Measurements from ENCODE around the gene PTPN7.

DNA sequence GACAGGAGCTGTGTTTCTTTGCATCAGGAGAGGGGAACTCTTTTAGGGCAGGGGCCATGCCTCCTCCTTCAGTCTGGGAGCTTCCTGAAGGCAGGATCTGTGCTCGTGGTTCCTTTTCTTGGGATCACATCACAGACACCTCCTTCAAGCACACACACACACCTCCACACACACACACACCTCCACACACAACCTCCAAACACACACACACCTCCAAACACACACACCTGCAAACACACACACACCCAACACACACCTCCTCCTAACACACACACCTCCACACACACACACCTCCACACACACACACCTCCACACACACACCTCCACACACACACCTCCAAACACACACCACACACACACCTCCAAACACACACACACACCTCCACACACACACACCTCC lies 43.7 kb upstream of the PTPN7 start:
- TF ChIP-seq TBP (CRISPR knock-in tag; IDR thresholded peaks at IDR 0.05) (no peak), ZNF17 (CRISPR knock-in tag; IDR thresholded peaks at IDR 0.05) (no peak), RFX3 (CRISPR knock-in tag; IDR thresholded peaks at IDR 0.05) (no peak), PBX3 (CRISPR knock-in tag; IDR thresholded peaks at IDR 0.05; ENCODE audit: borderline replicate concordance) (no peak), POLR2AphosphoS5 (IDR thresholded peaks at IDR 0.05; ENCODE audit: low read depth, low read length) (no peak), CHD2 (IDR thresholded peaks at IDR 0.05; ENCODE audit: low read depth, low read length) (no peak), ZNF24 (IDR thresholded peaks at IDR 0.05) (no peak), POLR2A (IDR thresholded peaks at IDR 0.05; ENCODE audit: insufficient read depth in 1 of 2, low read depth in 2 of 2, low read length in 2 of 2) (no peak), ZFP90 (CRISPR knock-in tag; IDR thresholded peaks at IDR 0.05; ENCODE audit: borderline replicate concordance) (no peak), TP53 (CRISPR knock-in tag; conservative IDR thresholded peaks at IDR 0.05) (no peak)
- TF ChIP-seq, protein P1, sequence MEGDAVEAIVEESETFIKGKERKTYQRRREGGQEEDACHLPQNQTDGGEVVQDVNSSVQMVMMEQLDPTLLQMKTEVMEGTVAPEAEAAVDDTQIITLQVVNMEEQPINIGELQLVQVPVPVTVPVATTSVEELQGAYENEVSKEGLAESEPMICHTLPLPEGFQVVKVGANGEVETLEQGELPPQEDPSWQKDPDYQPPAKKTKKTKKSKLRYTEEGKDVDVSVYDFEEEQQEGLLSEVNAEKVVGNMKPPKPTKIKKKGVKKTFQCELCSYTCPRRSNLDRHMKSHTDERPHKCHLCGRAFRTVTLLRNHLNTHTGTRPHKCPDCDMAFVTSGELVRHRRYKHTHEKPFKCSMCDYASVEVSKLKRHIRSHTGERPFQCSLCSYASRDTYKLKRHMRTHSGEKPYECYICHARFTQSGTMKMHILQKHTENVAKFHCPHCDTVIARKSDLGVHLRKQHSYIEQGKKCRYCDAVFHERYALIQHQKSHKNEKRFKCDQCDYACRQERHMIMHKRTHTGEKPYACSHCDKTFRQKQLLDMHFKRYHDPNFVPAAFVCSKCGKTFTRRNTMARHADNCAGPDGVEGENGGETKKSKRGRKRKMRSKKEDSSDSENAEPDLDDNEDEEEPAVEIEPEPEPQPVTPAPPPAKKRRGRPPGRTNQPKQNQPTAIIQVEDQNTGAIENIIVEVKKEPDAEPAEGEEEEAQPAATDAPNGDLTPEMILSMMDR (CRISPR knock-in tag; IDR thresholded peaks at IDR 0.05) = no peak
